ENCODE measurements around the gene LNPK.
A peak's percentile ranks its signal among the peaks of the same experiment; 100 is the strongest.
"Not testable (repeated sequence)": the region's sequence is repeated elsewhere in the genome, so short reads cannot be mapped to it uniquely, and the experiment has no call there.

LNPK gene, protein sequence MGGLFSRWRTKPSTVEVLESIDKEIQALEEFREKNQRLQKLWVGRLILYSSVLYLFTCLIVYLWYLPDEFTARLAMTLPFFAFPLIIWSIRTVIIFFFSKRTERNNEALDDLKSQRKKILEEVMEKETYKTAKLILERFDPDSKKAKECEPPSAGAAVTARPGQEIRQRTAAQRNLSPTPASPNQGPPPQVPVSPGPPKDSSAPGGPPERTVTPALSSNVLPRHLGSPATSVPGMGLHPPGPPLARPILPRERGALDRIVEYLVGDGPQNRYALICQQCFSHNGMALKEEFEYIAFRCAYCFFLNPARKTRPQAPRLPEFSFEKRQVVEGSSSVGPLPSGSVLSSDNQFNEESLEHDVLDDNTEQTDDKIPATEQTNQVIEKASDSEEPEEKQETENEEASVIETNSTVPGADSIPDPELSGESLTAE

DNA sequence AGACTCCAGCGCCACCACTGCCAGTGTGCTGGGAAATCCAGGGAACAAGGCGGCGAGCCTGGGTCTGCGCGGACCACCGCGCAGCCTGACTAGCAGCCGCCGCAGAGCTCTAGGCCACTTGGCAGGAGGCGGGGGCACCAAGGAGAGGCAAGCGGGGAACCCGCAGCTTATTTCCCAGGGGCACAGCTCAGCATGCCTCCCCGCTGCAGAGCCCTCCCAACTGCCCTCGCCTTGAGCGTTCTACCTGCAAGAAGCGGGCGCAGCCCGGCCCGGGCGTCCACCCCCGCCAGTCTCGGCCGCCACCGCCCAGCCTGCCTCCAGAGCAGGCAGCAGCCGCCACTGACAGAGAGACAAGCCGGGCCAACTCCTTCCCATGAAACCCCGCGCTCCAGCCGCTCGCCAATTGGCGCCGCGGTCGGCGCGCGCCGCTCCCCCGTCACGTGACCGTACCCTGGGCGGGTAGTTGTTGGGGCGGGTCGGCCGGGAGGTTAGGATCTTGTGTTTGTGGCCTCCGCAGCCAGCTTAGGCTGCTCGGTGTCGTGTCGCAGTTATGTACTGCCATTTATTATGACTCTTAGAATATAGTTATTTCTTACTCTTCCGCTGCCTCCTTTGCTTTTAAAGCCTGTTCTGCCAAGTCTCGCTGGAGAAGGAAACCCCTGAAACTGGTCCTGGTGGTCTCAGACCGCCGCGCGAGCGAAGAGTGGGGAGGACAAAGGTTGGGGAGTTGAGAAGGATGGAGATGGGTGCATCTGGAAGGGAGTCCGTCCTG is at the start of gene LNPK:
Gene LNPK, minus strand, starts transcription at position 352 of the 772 bp plus-strand sequence. CDS start 6,683 bp downstream, outside the sequence.
- DNase-seq: peak; percentile 88

DNA sequence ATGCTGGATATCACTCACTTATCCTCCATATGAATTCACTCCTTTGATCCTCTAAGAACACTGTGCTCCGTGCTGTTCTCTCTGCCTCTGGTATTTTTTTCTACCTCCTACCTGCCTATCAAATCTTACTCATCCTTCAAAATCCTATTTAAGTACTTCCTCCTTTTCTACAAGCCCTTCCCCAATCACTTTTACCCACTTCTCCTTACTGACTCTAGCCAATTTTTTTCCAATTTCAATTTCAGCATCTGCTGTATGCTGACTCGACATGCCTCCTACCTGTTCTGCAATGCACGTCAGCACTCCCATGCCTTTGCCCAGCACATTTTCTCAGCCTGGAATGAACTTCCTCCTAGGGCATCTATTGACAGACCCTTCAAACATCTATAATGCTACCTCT is 37.3 kb upstream of the LNPK start:
- DNase-seq: no peak

DNA sequence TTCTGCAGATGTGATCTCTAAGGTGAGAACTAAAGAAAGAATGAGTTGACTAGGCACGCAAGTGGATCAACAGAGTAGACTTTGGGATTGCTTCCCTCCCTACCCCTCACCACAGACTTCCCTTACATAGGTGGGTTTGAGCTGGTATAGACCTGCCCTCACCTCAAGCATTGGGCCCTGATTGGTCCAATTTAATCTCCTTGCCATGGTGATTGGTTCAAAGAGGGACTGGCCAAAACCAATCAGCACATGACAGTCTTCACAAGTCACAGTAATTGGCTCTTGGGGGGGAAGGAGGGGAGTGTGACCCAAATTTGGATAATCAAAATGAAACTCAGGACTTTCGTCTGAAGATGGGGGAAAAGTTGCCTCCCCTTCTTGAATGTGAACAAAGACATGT is 36.6 kb upstream of the LNPK start:
- no peak for DNase-seq

DNA sequence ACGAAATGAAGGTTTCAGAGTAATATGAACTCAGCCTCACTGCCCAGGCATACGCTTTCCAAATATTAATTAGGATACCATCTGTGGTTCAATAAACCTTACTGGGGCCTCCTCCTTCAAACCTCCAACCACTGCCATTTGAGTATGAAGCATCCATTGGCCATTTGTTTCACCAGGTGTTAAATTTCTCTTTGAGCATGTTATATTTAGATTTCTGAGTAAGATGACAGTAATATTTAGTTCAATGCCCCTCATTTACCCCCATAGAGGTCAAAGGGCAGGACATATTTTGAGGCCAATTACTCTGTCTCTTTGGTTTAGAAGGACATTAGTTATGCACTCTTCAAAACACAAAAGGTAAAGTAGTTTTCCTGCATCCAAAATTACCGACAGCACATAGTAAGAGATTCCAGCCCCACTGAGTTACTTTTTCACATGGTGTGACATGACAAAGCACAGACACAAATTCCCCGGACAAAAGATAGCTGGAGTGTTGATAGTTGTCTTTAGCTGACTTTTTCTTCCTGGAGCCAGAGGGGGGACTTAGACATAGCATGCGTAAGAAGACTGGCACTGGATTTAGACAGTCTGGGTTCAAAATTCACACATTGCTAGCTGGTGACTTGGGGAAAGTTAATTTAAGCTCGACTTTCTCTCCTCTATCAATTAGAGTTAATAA is 33.1 kb upstream of the LNPK start:
- DNase-seq: no peak

DNA sequence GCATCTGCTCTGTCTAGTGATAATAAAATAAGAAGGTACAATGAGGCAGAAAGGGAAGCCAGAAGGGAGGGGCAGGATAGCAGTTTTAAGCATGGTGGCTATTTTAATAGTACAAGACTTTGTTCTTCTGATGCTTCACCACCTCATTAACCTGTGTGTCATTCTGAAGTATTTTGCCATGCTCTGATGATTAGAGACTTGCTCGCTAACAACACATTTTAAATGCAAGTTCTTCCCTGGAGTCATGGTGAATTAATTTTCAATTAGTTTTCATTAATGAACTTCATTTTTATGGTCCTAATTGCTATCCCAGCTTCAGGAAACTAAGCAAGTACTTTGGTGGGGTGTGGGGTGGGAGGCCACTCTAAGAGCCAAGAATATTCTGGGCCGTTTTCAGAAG is 25.7 kb upstream of the LNPK start:
- DNase-seq: no peak

DNA sequence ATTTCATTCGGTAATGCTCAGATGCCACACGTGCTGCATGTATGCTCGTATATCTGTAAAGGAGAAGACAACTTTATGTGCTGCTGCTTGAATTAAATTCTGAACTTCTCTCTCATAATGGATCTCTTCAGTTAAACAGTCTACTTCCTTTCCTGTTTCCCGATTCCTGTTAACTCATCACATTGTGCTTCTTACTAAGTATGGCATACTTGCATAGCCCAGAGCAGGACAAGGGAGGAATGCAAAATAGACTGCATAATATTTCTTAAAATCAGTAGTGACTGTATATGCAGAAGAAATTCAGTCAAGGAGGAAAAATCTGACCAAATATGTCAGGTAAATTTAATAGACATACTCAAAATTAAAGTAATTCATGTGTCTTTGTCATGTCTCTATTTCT is 23.9 kb upstream of the LNPK start:
- DNase-seq: no peak

DNA sequence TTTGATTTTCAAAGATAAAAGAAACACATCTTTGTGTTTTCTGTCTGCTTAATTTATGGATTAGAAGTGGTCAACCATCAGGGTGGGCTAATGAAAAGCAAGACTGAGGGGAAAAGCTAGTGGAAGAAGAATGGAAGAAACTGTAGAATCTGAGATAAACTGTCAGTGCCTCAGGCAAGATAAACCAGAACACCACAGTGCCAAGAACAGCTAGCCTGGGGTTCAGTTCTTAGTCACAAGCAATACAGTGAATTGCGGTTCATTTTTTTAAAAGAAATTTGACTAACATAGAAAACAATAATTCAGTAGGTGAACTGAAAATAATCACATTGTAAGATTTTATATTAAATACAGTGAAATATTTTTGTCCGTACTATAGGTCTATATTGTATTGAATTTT is 22.0 kb upstream of the LNPK start:
- DNase-seq: no peak

DNA sequence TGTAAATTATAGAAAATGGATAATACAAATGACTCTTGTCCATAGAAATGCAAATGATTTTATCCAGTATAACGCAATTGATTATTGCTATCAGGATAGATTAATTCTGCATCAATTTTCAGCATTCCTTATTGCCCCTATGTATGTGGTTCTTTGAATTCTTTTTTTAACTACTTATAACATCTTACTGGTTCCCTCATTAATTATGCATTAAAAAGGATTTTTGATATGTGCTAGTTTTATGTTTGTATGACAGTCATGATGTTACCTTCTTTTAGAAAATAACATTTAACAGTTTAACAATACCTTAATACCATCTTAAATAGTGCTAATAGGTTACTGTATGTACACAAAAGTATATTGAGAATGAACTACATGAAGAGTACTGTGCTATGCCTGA is 20.0 kb upstream of the LNPK start:
- no peak for DNase-seq

DNA sequence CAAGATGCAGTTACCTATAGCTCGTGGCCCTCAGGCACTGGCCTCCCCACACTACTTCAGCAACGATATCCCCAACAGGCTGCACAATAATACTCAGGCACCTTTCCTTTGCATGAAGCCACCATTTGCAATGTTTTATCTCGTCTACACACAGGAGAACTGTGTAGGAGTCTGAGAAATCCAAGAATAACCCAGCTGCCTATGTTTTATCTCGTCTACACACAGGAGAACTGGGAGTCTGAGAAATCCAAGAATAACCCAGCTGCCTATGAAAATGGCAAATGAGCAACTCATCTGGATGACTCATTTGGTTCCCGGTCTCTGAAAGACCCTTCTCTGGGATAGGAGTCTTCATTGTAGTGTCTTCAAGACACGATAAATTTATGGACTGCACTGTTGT is 18.3 kb upstream of the LNPK start:
- no peak for DNase-seq

DNA sequence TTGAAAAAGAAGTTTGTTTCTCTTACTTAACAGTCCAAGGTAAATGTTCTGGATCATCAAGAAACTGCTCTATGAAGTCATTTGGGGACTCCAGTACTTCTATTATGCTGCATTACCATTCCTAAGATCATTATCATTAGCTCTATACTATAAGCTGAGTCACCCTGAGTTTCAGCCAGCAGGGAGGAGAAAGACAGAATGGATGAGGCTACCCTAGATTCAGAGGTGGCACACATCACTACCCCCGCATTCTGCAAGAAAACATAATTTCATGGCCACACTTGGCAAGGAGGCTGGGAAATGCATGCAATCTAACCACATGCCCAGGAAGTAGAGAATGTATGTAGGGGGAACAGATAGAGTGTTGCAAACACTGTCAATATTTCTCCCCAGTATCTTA is 16.6 kb upstream of the LNPK start:
- no peak for DNase-seq

DNA sequence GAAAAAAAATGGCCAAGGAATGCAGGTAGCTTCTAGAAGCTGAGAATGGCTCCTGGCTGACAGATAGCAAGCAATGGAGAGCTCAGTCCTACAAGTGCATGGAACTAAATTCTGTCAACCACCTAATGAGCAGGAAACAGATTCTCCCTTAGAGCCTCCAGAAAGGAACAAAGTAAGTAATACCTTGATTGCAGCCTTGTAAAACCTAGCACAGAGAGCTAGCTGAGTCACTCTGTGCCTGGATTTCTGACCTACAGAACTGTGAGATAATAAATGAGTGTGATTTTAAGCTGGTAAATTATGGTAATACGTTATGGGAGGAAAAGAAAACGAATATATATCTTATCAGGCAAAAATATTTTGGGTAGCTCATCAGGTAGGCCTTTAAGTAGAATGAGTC is 7.4 kb upstream of the LNPK start:
- DNase-seq: no peak

DNA sequence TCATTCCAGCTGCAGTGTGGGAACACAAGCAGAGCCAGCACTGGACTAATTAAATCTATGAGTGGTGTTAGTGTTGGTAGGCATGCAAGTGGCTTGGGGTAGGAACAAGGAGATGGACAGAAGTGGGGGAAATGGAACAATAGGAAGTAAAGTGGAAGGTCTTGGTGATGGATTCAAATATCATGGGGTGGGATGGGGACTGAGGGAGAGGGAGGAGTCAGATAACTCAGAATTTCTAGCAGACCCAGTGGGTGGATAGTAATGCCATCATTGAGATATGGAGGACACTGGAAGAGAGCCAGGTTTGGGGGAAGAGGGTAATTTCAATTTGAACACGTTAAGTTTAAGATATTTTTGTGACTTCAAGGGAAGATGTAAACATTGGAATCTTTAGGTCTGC is 2.9 kb upstream of the LNPK start:
- DNase-seq: no peak

DNA sequence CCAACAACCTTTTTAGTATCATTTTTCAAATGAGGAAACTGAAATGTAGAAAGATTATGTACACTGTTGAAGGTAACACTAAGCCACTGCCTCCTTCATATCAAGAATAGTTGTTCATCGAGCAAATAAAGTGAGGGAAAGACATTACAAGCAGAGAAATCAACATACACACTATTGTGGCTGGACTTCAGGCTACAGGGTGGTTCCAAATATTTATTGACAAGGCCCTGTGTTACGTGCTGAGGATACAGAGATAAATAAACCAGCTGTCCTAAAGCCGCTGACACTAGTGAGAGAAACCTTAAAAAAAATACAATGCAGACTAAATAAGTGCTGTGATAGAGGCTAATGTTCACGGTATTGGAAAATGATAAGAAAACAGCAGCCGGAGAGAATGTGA is 1.9 kb upstream of the LNPK start:
- DNase-seq: no peak

DNA sequence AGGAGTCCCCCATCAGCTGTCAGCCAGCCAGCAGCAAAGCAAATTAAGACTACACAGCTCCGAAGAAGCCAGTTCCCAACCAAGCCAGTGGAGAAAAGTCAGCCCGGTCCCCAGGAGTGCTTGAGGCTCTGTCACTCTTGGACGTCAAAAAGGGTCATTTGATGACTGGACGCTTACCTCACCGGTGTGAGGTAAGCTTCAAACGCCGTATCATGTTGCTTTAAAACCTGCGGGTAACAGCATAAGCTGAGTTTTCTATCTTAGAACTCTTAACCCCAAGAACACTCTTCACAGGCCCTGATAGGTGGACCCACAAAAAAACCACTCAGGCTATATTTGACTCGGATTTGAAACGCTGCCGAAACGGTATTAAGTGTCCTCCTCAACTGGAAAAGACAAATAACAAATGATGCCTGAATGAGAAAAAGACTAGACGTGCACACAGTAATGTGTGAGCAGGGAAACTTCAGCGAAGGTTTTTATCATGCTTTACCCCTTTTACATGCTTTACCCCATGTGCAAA is 682 bp upstream of the LNPK start:
- no peak for DNase-seq

DNA sequence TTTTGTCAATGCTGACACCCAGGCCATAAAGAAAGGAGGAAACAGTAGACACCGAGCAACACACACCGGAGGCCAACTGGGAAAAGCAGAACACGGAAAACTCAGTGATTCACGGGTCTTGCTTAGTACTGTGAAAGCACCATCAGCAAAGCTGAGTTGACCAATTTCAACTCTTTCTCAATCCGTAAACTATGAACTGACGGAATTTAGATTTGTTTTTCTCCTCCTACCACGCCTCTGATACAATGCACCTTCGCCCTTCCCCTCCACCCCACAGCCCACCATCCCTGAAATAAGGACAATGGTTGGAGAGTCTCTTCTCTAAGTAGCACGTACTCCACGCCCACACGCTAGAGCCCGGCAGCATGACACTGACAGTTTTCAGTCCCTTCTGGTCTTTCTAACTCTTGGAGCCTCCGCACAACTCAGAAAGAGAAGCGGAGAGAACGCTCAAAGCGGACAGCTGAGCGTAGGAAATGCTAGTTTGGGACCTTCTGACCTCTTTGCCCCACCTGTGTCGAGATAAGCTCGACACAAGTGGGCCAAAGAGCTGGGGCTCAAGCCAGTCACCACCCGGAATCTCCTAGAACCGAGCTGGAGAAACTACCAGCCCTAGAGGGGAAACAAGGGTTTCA is 669 bp downstream of the LNPK start:
- DNase-seq: peak; percentile 19

DNA sequence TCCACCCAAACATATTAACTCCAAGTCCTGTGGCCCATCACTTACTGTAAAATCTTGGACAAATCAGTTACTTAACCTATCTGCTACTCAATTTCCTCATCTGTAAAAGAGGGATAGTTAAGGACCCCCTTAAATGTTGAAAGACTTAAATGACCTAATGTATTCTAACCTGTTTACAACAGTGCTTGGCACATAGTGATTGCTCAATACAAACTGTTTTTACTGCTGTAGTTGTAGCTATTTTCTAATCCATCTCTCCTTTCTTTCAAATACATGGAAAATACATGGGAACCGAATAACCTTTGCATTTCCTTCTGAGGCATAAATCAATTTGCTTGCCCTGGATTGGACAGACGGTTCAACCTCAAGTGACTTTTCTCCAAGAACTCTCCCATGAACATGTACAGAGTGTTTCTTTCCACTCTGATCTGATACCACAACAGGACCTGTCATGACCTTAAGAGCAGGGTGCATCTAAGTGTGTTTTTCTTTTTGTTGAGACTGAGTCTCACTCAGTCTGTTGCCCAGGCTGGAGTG is 2.7 kb downstream of the LNPK start:
- no peak for DNase-seq

DNA sequence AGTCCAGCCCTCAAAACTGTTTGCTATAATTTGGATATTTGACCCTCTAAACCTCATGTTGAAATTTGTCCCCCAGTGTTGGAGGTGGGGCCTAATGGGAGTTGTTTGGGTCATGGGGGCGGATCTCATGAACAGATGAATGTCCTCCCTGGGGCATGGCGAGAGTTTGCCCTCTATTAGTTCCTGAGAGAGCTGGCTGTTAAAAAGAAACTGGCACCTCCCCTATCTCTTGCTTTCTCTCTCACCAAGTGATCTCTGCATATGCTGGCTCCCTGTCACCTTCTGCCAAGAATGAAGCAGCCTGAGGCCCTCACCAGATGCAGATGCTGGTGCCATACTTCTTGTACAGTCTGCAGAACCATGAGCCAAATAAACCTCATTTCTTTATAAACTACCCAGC is 12.0 kb downstream of the LNPK start:
- DNase-seq: no peak

DNA sequence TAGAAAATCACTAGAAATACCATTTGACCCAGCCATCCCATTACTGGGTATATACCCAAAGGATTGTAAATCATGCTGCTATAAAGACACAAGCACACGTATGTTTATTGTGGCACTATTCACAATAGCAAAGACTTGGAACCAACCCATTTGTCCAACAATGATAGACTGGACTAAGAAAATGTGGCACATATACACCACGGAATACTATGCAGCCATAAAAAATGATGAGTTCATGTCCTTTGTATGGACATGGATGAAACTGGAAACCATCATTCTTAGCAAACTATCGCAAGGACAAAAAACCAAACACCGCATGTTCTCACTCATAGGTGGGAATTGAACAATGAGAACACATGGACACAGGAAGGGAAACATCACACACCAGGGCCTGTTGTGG is 14.9 kb downstream of the LNPK start:
- DNase-seq: not testable (repeated sequence)

DNA sequence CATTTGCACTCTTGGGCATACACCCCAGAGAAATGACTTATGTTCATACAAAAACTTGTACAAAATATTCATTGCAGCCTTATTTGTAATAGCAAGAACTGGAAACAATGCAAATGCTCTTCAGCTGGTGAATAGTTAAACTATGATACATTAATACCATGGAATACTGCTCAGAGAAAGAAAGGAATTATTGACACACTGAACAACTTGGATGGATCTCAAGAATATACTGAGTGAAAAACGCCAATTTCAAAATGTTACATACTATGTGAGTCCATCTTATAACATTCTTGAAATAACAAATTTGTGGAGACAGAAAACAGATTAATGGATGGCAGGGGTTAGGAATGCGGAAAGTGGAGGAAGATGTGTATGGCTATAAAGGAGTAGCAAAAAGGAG is 17.2 kb downstream of the LNPK start:
- no peak for DNase-seq

DNA sequence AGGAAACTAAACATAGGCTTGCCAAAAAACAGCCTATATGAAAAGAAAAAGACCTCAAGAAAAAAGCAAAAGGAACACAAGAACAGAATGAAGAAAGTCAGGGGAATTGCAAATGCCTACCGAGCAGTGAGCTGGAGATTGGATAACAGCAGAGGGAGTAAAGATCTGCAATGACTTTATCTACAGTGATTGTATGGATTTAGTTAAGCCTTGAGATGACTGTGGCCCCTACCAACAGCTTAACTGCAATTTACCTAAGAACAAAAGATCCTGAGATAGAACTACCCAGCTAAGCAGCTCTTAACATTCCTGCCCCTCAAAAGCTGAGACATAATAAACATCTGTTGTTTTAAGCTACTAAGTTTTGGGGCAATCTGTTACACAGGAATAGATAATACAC is 20.5 kb downstream of the LNPK start:
- DNase-seq: no peak

DNA sequence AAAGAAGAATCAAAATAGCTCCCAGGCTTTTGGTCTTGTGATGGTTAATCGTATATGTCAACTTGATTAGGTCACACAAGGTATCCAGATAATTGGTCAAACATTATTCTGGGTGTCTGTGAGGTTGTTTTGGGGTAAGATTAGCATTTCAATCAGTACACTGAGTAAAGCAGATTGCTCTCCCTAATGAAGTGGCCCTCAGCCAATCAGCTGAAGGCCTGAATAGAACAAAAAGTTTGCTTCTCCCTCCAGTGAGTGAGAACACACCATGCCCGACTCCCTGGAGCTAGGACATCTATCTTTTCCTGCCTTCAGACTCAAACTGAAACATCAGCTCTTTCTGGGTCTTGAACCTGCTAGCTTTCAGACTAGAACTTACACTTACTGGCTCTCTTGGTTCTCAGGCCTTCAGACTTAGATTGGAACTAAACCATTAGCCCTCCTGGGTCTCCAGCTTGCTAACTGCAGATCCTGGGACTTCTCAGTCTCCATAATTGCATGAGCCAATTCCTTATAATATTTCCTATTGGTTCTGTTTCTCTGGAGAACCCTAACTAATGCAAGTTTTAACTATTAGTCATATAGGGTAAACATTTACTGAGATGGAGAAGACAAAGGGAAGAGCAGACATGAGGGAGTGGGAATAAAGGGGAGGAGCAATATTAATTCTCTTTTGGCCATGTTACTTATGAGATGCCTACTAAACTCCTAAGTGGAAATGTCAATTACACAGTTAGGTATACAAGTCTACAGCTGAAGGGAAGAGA is 25.5 kb downstream of the LNPK start:
- DNase-seq: no peak

DNA sequence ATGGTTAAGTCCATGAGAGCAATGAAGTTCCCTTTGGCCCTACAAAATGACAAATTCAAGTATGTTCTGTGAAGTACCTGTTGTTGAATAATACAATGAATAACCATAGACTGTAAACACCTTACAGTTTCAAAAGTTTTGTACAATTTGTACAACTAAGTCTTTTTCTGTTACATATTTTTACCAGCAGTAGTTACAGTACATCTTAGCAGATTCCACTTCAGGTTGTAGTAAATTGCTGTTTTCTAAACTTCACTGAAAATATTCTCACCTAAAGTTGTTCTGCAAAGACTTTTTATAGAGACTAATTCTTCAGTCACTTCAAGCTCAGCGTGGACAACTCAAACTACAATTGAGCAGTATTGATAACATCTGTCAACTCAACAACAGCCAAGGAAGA is 28.7 kb downstream of the LNPK start:
- no peak for DNase-seq
